COLO668 (cell line): ENCODE measurements around the gene ANKRD6.
A peak's percentile ranks its signal among the peaks of the same experiment; 100 is the strongest.

Experiments used
- DNase-seq: peaks from one replicate; lab custom pipeline; 2025; ENCODE audit not compliant: unreplicated experiment; lab: John Stamatoyannopoulos, UW

ANKRD6 gene

GRCh38 chr6:89412071-89413005 is 20.6 kb upstream of the ANKRD6 start, which contains the start of gene RRAGD:
RRAGD (minus strand) TSS chr6:89412273; CDS start chr6:89411993, 280 bp downstream.
- DNase-seq, result peak; percentile 72

GRCh38 chr6:89413006-89413400 is 19.9 kb upstream of the ANKRD6 start:
- no peak for DNase-seq

- DNase-seq, result no peak
Observed at GRCh38 chr6:89414215-89414614, 18.7 kb upstream of the ANKRD6 start.

GRCh38 chr6:89415185-89415584 is 17.8 kb upstream of the ANKRD6 start:
- no peak for DNase-seq

GRCh38 chr6:89416796-89417195 is 16.2 kb upstream of the ANKRD6 start:
- DNase-seq, result no peak

- no peak for DNase-seq
Observed at GRCh38 chr6:89430201-89430962, 2.6 kb upstream of the ANKRD6 start.

GRCh38 chr6:89433252-89434149 is 549 bp downstream of the ANKRD6 start:
- peak; percentile 34 for DNase-seq

- no peak for DNase-seq
Observed at GRCh38 chr6:89434150-89434499, 1.2 kb downstream of the ANKRD6 start.

- DNase-seq, result no peak
Observed at GRCh38 chr6:89434954-89435353, 2.0 kb downstream of the ANKRD6 start.

GRCh38 chr6:89436226-89436625 is 3.3 kb downstream of the ANKRD6 start:
- no peak for DNase-seq

- DNase-seq, result no peak
Observed at GRCh38 chr6:89438248-89438647, 5.3 kb downstream of the ANKRD6 start.

GRCh38 chr6:89439014-89439413 is 6.1 kb downstream of the ANKRD6 start:
- no peak for DNase-seq

GRCh38 chr6:89440200-89440599 is 7.2 kb downstream of the ANKRD6 start:
- DNase-seq, result no peak

- DNase-seq, result no peak
Observed at GRCh38 chr6:89443658-89444057, 10.7 kb downstream of the ANKRD6 start.

GRCh38 chr6:89449193-89449592 is 16.2 kb downstream of the ANKRD6 start:
- DNase-seq, result no peak

GRCh38 chr6:89452281-89452680 is 19.3 kb downstream of the ANKRD6 start:
- DNase-seq, result no peak

- no peak for DNase-seq
Observed at GRCh38 chr6:89454300-89454699, 21.3 kb downstream of the ANKRD6 start.

GRCh38 chr6:89458704-89459103 is 25.8 kb downstream of the ANKRD6 start:
- no peak for DNase-seq

- DNase-seq, result no peak
Observed at GRCh38 chr6:89459501-89459900, 26.5 kb downstream of the ANKRD6 start.

GRCh38 chr6:89460713-89461112 is 27.8 kb downstream of the ANKRD6 start:
- DNase-seq, result no peak

GRCh38 chr6:89462503-89462902 is 29.6 kb downstream of the ANKRD6 start:
- no peak for DNase-seq
